BLaER1 (cell line): ENCODE measurements around the gene GPI.

ENCODE experiments used
- H3K27ac ChIP-seq: shearing (Covaris generic); formaldehyde crosslinking; 2 replicates; pipeline ENCODE4 v1.8.1; 2022
- H3K27me3 ChIP-seq: shearing (Covaris generic); formaldehyde crosslinking; 2 replicates; pipeline ENCODE4 v1.8.1; 2022
- H3K36me3 ChIP-seq: shearing (Covaris generic); formaldehyde crosslinking; 2 replicates; pipeline ENCODE4 v1.8.1; 2022
- H3K4me1 ChIP-seq: shearing (Covaris generic); formaldehyde crosslinking; 2 replicates; pipeline ENCODE4 v1.8.1; 2022
- H3K4me2 ChIP-seq: shearing (Covaris generic); formaldehyde crosslinking; 2 replicates; pipeline ENCODE4 v1.8.1; 2022
- H3K4me3 ChIP-seq: shearing (Covaris generic); formaldehyde crosslinking; 2 replicates; pipeline ENCODE4 v1.8.1; 2022
- H3K9ac ChIP-seq: shearing (Covaris generic); formaldehyde crosslinking; 2 replicates; pipeline ENCODE4 v1.8.1; 2022
- H3K9me3 ChIP-seq: shearing (Covaris generic); formaldehyde crosslinking; 2 replicates; pipeline ENCODE4 v1.8.1; 2022
- H4K20me1 ChIP-seq: shearing (Covaris generic); formaldehyde crosslinking; 2 replicates; pipeline ENCODE4 v1.8.1; 2022
- Cebpa-rat ChIP-seq: shearing (Covaris generic); IDR thresholded peaks from 2 replicates; pipeline ENCODE4 v1.8.1; 2022

GPI gene

DNA sequence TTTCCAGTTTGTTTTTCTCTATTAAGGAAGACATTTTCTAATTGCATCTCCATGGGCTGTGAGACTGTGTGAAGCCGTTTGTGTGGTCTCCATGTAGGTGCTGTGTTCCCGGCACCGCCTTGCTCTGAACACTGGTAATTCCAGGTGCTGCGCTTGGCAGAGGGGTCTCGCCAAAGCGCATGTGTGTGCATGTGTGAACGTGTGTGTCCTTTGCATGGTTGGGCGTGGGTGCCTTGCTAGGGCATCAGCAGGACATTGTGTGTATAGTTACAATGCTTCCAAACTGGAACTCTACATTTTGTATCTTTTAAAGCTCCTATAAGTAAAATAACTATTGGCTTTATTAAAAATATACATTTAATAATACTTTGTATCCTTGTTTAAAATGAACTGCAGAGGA is 9.8 kb upstream of the GPI start:
- H3K9ac ChIP-seq: no peak overlapping the region
- no peaks in the 10 kb centered on the region for H4K20me1 ChIP-seq
- H3K36me3 ChIP-seq: peaks cover 38% of the 10 kb centered on the region
- H3K9me3 ChIP-seq: no peaks in the 10 kb centered on the region
- peaks cover 47% of the 10 kb centered on the region for H3K4me1 ChIP-seq
- H3K4me2 ChIP-seq: no peak overlapping the region
- H3K27me3 ChIP-seq: no peaks in the 10 kb centered on the region
- no peak for TF ChIP-seq Cebpa-rat
- no peak overlapping the region for H3K4me3 ChIP-seq
- no peak overlapping the region for H3K27ac ChIP-seq

DNA sequence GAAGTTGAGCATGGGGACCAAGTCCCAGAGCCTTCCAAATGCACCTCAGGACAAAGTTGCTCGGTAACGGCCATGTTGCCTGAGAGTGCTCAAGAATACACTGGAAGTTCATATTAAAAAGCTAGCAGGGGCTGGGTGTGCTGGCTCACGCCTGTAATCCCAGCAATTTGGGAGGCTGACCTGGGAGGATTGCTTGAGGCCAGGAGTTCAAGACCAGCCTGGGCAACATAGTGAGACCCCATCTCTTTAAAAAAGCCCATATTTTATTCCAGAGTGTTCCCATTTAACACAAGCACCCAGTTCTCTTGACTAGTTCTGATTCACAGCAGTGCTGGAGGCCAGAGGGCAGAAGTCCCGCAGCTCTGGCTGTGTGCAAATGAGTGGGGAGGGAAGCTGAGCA is 8.1 kb upstream of the GPI start:
- Histone ChIP-seq H3K27ac (no peak overlapping the region), H3K4me2 (no peak overlapping the region), H3K4me3 (no peak overlapping the region), H3K9ac (no peak overlapping the region), H3K27me3 (no peaks in the 10 kb centered on the region), H4K20me1 (no peaks in the 10 kb centered on the region), H3K9me3 (no peaks in the 10 kb centered on the region), H3K4me1 (peaks cover 41% of the 10 kb centered on the region), H3K36me3 (peaks cover 29% of the 10 kb centered on the region)
- TF ChIP-seq Cebpa-rat: no peak

DNA sequence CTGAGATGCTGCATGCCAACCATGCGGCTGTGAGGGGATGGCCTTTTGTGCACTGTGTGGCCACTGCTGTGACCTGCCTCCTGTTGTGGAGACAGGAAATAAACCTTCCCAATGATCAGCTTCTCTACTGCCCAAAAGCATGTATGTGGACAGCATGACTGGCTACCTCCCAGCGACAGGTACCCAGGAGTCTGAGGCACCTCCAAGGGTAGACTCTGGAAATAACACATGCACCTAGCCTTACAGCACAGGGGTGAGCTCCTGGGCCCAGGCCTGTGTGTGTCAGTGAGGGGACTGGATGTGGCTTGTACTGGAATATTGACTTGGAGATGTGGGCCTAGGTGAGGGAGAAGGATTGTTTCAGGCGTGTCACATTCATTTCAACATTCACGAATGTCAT is 7.6 kb upstream of the GPI start:
- peaks cover 44% of the 10 kb centered on the region for H3K4me1 ChIP-seq
- peaks cover 25% of the 10 kb centered on the region for H3K36me3 ChIP-seq
- H3K4me3 ChIP-seq: no peak overlapping the region
- peak overlapping the region; percentile 83; the same call in 1 of the 2 replicates for H3K4me2 ChIP-seq
- H3K9me3 ChIP-seq: no peaks in the 10 kb centered on the region
- H3K27me3 ChIP-seq: no peaks in the 10 kb centered on the region
- no peaks in the 10 kb centered on the region for H4K20me1 ChIP-seq
- TF ChIP-seq Cebpa-rat: no peak
- no peak overlapping the region for H3K9ac ChIP-seq
- H3K27ac ChIP-seq: no peak overlapping the region

DNA sequence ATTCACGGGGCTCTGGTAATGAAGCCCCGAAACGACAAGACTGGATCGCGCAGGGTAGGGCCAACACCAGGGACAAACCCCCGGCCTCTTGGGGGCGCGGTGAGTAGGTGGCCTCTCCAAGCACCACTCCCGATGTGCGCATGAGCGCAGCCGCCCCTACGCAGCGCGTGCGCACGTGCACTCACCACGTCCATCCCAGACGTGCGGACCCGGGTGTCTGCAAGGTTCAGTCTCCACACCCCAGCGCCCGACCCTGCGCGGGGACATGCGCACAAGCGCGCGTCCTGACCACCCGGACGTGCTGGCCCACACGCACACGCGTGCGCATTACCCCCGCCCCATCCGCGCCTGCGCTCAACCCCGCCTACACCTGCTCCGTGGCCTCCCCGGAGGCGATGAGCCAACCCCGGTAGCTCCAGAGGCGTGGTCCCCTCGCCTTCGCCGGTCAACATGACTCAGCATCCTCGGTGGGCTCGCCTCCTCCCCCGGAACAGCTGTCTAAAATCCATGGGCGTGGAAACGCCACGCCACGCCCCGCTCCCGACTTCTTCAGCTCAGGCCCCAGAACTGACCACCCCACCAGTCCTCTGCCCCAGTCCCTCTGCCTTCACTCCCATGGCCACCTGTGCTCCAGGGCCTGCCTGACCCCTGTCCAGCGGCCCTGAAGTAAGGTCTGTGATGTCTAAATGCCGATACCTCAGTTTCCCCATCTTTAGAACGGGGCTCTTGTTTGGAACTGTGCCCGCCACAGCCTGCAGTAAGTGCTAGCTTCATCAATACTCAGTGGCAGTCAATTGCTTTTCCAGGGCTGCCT is 5.6 kb upstream of the GPI start:
- no peak for TF ChIP-seq Cebpa-rat
- peak overlapping the region; percentile 83 for H3K4me2 ChIP-seq
- no peaks in the 10 kb centered on the region for H3K27me3 ChIP-seq
- peaks cover 12% of the 10 kb centered on the region; the same call in 1 of the 2 replicates for H3K36me3 ChIP-seq
- peak overlapping the region; percentile 63 for H3K4me3 ChIP-seq
- peaks cover 63% of the 10 kb centered on the region for H3K4me1 ChIP-seq
- peak overlapping the region; percentile 46 for H3K27ac ChIP-seq
- no peaks in the 10 kb centered on the region for H3K9me3 ChIP-seq
- H4K20me1 ChIP-seq: no peaks in the 10 kb centered on the region
- H3K9ac ChIP-seq: peak overlapping the region; percentile 63

DNA sequence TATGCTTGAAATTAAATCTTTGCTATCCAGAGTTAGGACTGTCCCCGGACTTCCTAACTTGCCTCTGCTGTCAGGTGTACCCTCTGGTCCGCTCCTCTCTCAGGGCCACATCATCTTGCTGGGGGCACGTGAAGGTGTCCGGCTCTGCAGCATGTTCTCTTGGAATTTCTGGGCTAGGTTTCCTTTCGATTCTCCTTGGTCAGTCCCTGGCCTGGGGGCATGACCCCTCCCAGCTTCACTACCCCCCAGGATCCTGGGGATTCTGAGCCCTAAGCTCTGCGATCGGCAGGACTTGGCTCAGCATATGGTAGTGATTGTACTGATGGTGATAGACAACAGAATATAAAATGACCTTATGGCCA is 5.1 kb upstream of the GPI start:
- peak overlapping the region; percentile 83 for H3K4me2 ChIP-seq
- peak overlapping the region; percentile 46; the same call in 1 of the 2 replicates for H3K27ac ChIP-seq
- H3K4me1 ChIP-seq: peaks cover 66% of the 10 kb centered on the region
- H3K9me3 ChIP-seq: no peaks in the 10 kb centered on the region
- peaks cover 8% of the 10 kb centered on the region; the same call in 1 of the 2 replicates for H3K36me3 ChIP-seq
- H4K20me1 ChIP-seq: no peaks in the 10 kb centered on the region
- no peaks in the 10 kb centered on the region for H3K27me3 ChIP-seq
- no peak overlapping the region for H3K9ac ChIP-seq
- no peak for TF ChIP-seq Cebpa-rat
- peak overlapping the region; percentile 63; the same call in 1 of the 2 replicates for H3K4me3 ChIP-seq

DNA sequence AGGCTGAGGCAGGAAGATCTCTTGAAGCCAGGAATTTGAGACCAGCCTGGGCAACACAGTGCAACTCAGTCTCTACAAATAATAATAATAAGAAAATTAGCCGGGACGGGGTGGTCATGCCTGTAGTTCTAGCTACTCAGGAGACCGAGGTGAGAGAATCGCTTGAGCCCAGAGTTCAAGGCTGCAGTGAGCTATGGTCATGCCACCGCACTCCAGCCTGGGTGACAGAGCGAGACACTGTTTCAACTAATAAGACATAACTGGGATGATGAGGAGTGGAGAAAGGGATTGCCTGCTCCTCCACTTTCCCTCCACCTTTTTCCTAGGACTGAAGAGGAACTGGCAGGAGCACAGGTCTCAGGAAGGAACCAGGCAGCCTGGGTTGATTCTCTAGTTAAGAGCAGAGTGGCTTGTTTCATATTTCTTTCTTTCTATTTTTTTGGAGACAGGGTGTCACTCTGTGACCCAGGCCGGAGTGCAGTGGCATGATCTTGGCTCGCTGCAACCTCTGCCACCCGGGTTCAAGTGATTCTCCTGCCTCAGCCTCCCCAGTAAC is 4.6 kb upstream of the GPI start:
- no peaks in the 10 kb centered on the region for H3K27me3 ChIP-seq
- H3K4me1 ChIP-seq: peaks cover 66% of the 10 kb centered on the region
- H4K20me1 ChIP-seq: no peaks in the 10 kb centered on the region
- H3K9me3 ChIP-seq: no peaks in the 10 kb centered on the region
- H3K36me3 ChIP-seq: peaks cover 5% of the 10 kb centered on the region; the same call in 1 of the 2 replicates
- no peak for TF ChIP-seq Cebpa-rat
- no peak overlapping the region; the same call in 1 of the 2 replicates for H3K27ac ChIP-seq
- peak overlapping the region; percentile 63; the same call in 1 of the 2 replicates for H3K4me3 ChIP-seq
- no peak overlapping the region for H3K9ac ChIP-seq
- H3K4me2 ChIP-seq: peak overlapping the region; percentile 83

DNA sequence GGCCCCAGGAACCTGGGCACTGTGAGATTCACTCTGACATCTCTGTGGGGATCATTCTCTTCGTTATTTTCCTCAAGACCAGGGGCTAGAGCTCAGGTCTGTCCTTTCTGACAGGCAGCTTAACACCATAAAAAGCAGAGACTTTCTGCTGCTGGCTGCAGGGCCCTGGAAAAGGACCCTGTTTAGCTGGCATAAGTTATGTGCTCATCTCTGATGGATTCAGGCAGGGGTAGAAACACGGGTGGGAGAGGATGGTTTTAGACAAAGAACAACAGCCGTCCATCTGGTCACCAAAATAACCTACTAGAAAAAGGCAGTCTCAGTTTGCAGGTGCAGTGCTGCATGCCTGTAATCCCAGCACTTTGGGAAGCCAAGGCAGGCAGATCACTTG is 2.3 kb upstream of the GPI start:
- H3K4me2 ChIP-seq: peak overlapping the region; percentile 16; the same call in 1 of the 2 replicates
- H4K20me1 ChIP-seq: peaks cover 21% of the 10 kb centered on the region
- no peaks in the 10 kb centered on the region for H3K9me3 ChIP-seq
- H3K36me3 ChIP-seq: peaks cover 13% of the 10 kb centered on the region
- no peak overlapping the region for H3K4me3 ChIP-seq
- no peaks in the 10 kb centered on the region for H3K27me3 ChIP-seq
- TF ChIP-seq Cebpa-rat: 0 out of 2 replicates have a peak, but pooled peaks have one; percentile 5
- peaks cover 77% of the 10 kb centered on the region for H3K4me1 ChIP-seq
- H3K9ac ChIP-seq: 0 out of 2 replicates have a peak overlapping the region, but pooled peaks have one; percentile 17
- no peak overlapping the region for H3K27ac ChIP-seq

DNA sequence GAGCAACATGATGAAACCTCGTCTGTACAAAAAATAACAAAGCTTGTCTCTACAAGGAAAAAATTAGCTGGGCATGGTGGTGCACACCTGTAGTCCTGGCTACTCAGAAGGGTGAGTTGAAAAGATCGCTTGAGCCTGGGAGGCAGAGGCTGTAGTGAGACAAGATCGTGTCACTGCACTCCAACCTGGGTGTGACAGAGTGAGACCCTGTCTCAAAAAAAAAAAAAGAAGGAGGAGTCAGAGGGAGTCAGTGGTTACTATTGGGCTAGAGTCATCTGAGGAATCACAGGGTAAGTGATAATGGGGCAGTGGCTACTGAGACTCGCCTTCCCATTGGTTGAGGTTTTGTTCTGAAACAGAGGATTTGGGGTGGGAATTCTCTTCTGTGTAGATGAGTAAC is 1.9 kb upstream of the GPI start:
- no peak overlapping the region for H3K4me3 ChIP-seq
- TF ChIP-seq Cebpa-rat: no peak
- H3K36me3 ChIP-seq: peaks cover 17% of the 10 kb centered on the region
- peaks cover 77% of the 10 kb centered on the region for H3K4me1 ChIP-seq
- H3K9ac ChIP-seq: no peak overlapping the region
- no peak overlapping the region for H3K27ac ChIP-seq
- no peaks in the 10 kb centered on the region for H3K27me3 ChIP-seq
- no peaks in the 10 kb centered on the region for H3K9me3 ChIP-seq
- H3K4me2 ChIP-seq: peak overlapping the region; percentile 16; the same call in 1 of the 2 replicates
- peaks cover 25% of the 10 kb centered on the region for H4K20me1 ChIP-seq

DNA sequence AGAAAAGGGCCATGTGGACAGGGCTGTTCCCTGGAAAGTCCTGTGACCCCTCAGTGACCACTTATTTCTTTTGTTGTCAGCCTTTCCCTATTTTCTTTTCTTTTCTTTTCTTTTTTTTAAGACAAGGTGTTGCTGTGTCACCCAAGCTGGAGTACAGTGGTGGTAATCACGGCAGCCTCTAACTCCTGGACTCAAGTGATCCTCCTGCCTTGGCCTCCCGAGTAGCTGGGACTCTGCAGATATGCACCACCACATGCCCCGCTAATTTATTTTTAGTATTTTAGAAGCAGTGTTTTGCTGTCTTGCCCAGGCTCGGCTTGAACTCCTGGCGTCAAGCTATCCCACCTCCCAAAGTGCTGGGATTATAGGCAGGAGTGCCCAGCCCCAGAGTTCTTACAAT is 1.1 kb upstream of the GPI start:
- Histone ChIP-seq H3K36me3 (peaks cover 26% of the 10 kb centered on the region), H4K20me1 (peaks cover 33% of the 10 kb centered on the region), H3K27ac (no peak overlapping the region), H3K9ac (no peak overlapping the region), H3K4me2 (peak overlapping the region; percentile 98), H3K4me3 (no peak overlapping the region), H3K4me1 (peaks cover 77% of the 10 kb centered on the region), H3K27me3 (no peaks in the 10 kb centered on the region), H3K9me3 (no peaks in the 10 kb centered on the region)
- TF ChIP-seq Cebpa-rat: no peak

DNA sequence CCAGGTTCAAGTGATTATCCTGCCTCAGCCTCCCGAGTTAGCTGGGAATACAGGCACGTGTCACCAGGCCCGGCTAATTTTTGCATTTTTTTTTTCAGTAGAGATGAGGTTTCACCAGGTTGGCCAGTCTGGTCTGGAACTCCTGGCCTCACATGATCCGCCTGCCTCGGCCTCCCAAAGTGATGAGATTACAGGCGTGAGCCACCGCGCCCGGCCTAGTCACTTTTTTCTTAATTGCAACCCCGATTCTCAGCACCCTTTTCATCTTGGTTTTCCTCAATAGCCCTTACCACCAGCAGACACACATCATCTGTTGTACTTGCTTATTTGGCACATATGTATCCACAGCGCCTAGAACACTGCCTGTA is 550 bp upstream of the GPI start:
- Histone ChIP-seq H3K4me3 (peak overlapping the region; percentile 98), H3K27ac (no peak overlapping the region), H3K36me3 (peaks cover 31% of the 10 kb centered on the region), H3K27me3 (no peaks in the 10 kb centered on the region), H3K9ac (peak overlapping the region; percentile 95), H3K9me3 (no peaks in the 10 kb centered on the region), H3K4me1 (peaks cover 71% of the 10 kb centered on the region), H4K20me1 (peaks cover 38% of the 10 kb centered on the region), H3K4me2 (peak overlapping the region; percentile 98)
- TF ChIP-seq Cebpa-rat: no peak
